HG03103 (cell line): Measurements from ENCODE around the gene RGS9.
"Not testable (repeated sequence)": the region's sequence is repeated elsewhere in the genome, so short reads cannot be mapped to it uniquely, and the experiment has no call there.

ENCODE experiments used
- ATAC-seq: cut with Tn5 transposase; IDR thresholded peaks from one replicate; pipeline ENCODE4 v1.9.1; 2021; ENCODE audit warnings: low read depth; ENCODE audit not compliant: unreplicated experiment

The RGS9 gene

GRCh38 chr17:65201331-65201730 lies 64.2 kb downstream of the RGS9 start:
- no peak for ATAC-seq

- no peak for ATAC-seq
These were observed 65.8 kb downstream of the RGS9 start for GRCh38 chr17:65202844-65203571.

GRCh38 chr17:65204001-65204400 lies 66.8 kb downstream of the RGS9 start:
- ATAC-seq = no peak

- ATAC-seq = no peak
These were observed 68.5 kb downstream of the RGS9 start for GRCh38 chr17:65205655-65206054.

- not testable (repeated sequence) for ATAC-seq
These were observed 70.3 kb downstream of the RGS9 start for GRCh38 chr17:65207448-65207847.

GRCh38 chr17:65208717-65209116 lies 71.5 kb downstream of the RGS9 start:
- ATAC-seq = no peak

GRCh38 chr17:65218261-65218660 lies 81.1 kb downstream of the RGS9 start:
- no peak for ATAC-seq

GRCh38 chr17:65219124-65219523 lies 82.0 kb downstream of the RGS9 start:
- no peak for ATAC-seq

GRCh38 chr17:65219707-65220106 lies 82.5 kb downstream of the RGS9 start:
- no peak for ATAC-seq

GRCh38 chr17:65220732-65221131 lies 83.6 kb downstream of the RGS9 start:
- no peak for ATAC-seq

GRCh38 chr17:65222214-65222738 lies 85.1 kb downstream of the RGS9 start:
- no peak for ATAC-seq

- no peak for ATAC-seq
These were observed 87.9 kb downstream of the RGS9 start for GRCh38 chr17:65225061-65225460.

GRCh38 chr17:65226227-65226626 lies 89.1 kb downstream of the RGS9 start:
- no peak for ATAC-seq

- no peak for ATAC-seq
These were observed 90.5 kb downstream of the RGS9 start for GRCh38 chr17:65227637-65228036.

- no peak for ATAC-seq
These were observed 91.1 kb downstream of the RGS9 start for GRCh38 chr17:65228287-65228686.

- peak; percentile 64 for ATAC-seq
These were observed 91.8 kb downstream of the RGS9 start for GRCh38 chr17:65228734-65229620.

- ATAC-seq = no peak
These were observed 92.4 kb downstream of the RGS9 start for GRCh38 chr17:65229621-65229995.

GRCh38 chr17:65230040-65230439 lies 92.9 kb downstream of the RGS9 start:
- no peak for ATAC-seq

GRCh38 chr17:65231086-65231485 lies 93.9 kb downstream of the RGS9 start:
- ATAC-seq = no peak

GRCh38 chr17:65231662-65232335 lies 94.6 kb downstream of the RGS9 start:
- ATAC-seq = no peak

- ATAC-seq = no peak
These were observed 98.1 kb downstream of the RGS9 start for GRCh38 chr17:65235284-65235683.
